ENCODE measurements around the gene PDS5A. TPM values are rescaled to one million over a fixed set of nuclear protein-coding genes. Genes with fewer than 3 reads are reported as not detected.
"Not testable (repeated sequence)": the region's sequence is repeated elsewhere in the genome, so short reads cannot be mapped to it uniquely, and the experiment has no call there.

PDS5A gene
- total RNA-seq, 4 donors from 2014 or later: 61.0 to 78.1 (median 61.5) TPM

GRCh38 chr4:40003986-40004385 lies 26.3 kb upstream of the PDS5A start:
- WGBS, 2 donors: 32 to 42% methylated on average over 1 of the region's 1 CpG
- no peak for DNase-seq (ENCODE audit: low spot score in 2 of 2)
- Histone ChIP-seq H3K4me3 (no peak overlapping the region), H3K36me3 (no peaks in the 10 kb centered on the region), H3K27ac (no peak overlapping the region), H3K27me3 (no peaks in the 10 kb centered on the region), H3K9me3 (no peaks in the 10 kb centered on the region), H3K4me1 (no peaks in the 10 kb centered on the region)
- TF ChIP-seq CTCF (IDR thresholded peaks at IDR 0.05) (no peak), EP300 (IDR thresholded peaks at IDR 0.05) (peak in 1 of 2 donors; percentile 37), POLR2A (IDR thresholded peaks at IDR 0.05) (no peak)

- Histone ChIP-seq H3K4me3 (no peak overlapping the region), H3K27ac (no peak overlapping the region), H3K36me3 (no peaks in the 10 kb centered on the region), H3K4me1 (no peaks in the 10 kb centered on the region), H3K27me3 (no peaks in the 10 kb centered on the region), H3K9me3 (no peaks in the 10 kb centered on the region)
- WGBS, 2 donors: 72 to 83% methylated on average over 6 of the region's 6 CpGs
- TF ChIP-seq POLR2A (IDR thresholded peaks at IDR 0.05): no peak
- TF ChIP-seq EP300 (IDR thresholded peaks at IDR 0.05): no peak
- TF ChIP-seq CTCF (IDR thresholded peaks at IDR 0.05): no peak
- no peak for DNase-seq (ENCODE audit: low spot score in 2 of 2)
These were observed 23.0 kb upstream of the PDS5A start for GRCh38 chr4:40000711-40001110.

- Histone ChIP-seq H3K4me1 (no peaks in the 10 kb centered on the region), H3K27me3 (no peaks in the 10 kb centered on the region), H3K4me3 (no peak overlapping the region), H3K36me3 (no peaks in the 10 kb centered on the region), H3K9me3 (no peaks in the 10 kb centered on the region), H3K27ac (no peak overlapping the region)
- DNase-seq (ENCODE audit: low spot score in 2 of 2): no peak
- WGBS, 2 donors: 81 to 85% methylated on average over 8 of the region's 8 CpGs
- TF ChIP-seq CTCF (IDR thresholded peaks at IDR 0.05) (no peak), EP300 (IDR thresholded peaks at IDR 0.05) (no peak), POLR2A (IDR thresholded peaks at IDR 0.05) (no peak)
These were observed 21.1 kb upstream of the PDS5A start for GRCh38 chr4:39998659-39999345.

- DNase-seq (ENCODE audit: low spot score in 2 of 2): no peak
- Histone ChIP-seq H3K9me3 (no peaks in the 10 kb centered on the region), H3K4me3 (no peak overlapping the region), H3K27ac (no peak overlapping the region), H3K36me3 (no peaks in the 10 kb centered on the region), H3K27me3 (no peaks in the 10 kb centered on the region), H3K4me1 (no peaks in the 10 kb centered on the region)
- WGBS, 2 donors: 87 to 90% methylated on average over 8 of the region's 8 CpGs
- TF ChIP-seq POLR2A (IDR thresholded peaks at IDR 0.05): no peak
- TF ChIP-seq CTCF (IDR thresholded peaks at IDR 0.05): no peak
- TF ChIP-seq EP300 (IDR thresholded peaks at IDR 0.05): no peak
These were observed 19.1 kb upstream of the PDS5A start for GRCh38 chr4:39996811-39997210.

GRCh38 chr4:39994406-39994805 lies 16.7 kb upstream of the PDS5A start:
- Histone ChIP-seq H3K4me3 (no peak overlapping the region), H3K27ac (no peak overlapping the region), H3K9me3 (no peaks in the 10 kb centered on the region), H3K36me3 (no peaks in the 10 kb centered on the region), H3K27me3 (no peaks in the 10 kb centered on the region), H3K4me1 (peaks cover 0 to 7% (median 0%) of the 10 kb centered on the region in 4 donors)
- no peak for DNase-seq (ENCODE audit: low spot score in 2 of 2)
- TF ChIP-seq EP300 (IDR thresholded peaks at IDR 0.05) (no peak), POLR2A (IDR thresholded peaks at IDR 0.05) (no peak), CTCF (IDR thresholded peaks at IDR 0.05) (no peak)
- WGBS, 2 donors: 45 to 58% methylated on average over 1 of the region's 1 CpG

GRCh38 chr4:39989381-39989780 lies 11.7 kb upstream of the PDS5A start:
- not testable (repeated sequence) for H3K4me1 ChIP-seq; H3K9me3 ChIP-seq; H3K27me3 ChIP-seq; DNase-seq (ENCODE audit: low spot score in 2 of 2); H3K36me3 ChIP-seq; H3K27ac ChIP-seq; H3K4me3 ChIP-seq
- WGBS, 2 donors: 89 to 90% methylated on average over 4 of the region's 4 CpGs

Data from tibial nerve (tissue), 4 donors.